ENCODE data around the gene MIS18A. TPM values are rescaled to one million over a fixed set of nuclear protein-coding genes. Genes with fewer than 3 reads are reported as not detected.
"Not testable (repeated sequence)": the region's sequence is repeated elsewhere in the genome, so short reads cannot be mapped to it uniquely, and the experiment has no call there.

MIS18A gene, protein sequence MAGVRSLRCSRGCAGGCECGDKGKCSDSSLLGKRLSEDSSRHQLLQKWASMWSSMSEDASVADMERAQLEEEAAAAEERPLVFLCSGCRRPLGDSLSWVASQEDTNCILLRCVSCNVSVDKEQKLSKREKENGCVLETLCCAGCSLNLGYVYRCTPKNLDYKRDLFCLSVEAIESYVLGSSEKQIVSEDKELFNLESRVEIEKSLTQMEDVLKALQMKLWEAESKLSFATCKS
- total RNA-seq (2014; rRNA removed; shearing (Covaris generic)): 37.8 and 38.3 TPM in 2 replicates

- DNase-seq (ENCODE audit: low spot score): peak; percentile 89
Observed at GRCh38 chr21:32278518-32279376, at the start of gene MIS18A. Gene MIS18A (minus strand): TSS chr21:32279049. CDS start chr21:32279014, 35 bp downstream.

GRCh38 chr21:32328595-32328994 is 49.7 kb upstream of the MIS18A start:
- DNase-seq (ENCODE audit: low spot score): no peak

- no peak for DNase-seq (ENCODE audit: low spot score)
Observed at GRCh38 chr21:32325706-32326105, 46.9 kb upstream of the MIS18A start.

DNA sequence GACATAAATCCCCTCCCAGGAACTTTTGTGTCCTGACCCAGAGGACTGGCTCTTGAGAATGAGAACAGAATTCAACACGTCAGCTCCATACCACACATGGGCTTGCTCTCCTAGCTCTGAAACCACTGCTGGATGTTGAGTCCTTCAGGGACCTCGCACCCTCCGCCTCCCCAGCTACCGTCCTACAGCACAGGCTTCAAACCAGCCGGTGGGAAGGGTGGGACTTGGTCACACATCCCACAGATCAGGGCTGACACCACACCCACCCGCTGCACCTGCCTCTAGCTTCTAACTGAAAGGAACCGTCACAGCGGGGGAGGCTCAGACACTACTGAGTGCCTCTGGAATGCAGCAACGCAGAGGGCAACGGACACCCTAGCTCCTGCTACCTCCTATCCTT is 43.8 kb upstream of the MIS18A start:
- no peak for DNase-seq (ENCODE audit: low spot score)

- DNase-seq (ENCODE audit: low spot score): no peak
Observed at GRCh38 chr21:32322103-32322502, 43.3 kb upstream of the MIS18A start.

GRCh38 chr21:32321480-32321879 is 42.6 kb upstream of the MIS18A start:
- DNase-seq (ENCODE audit: low spot score): no peak

DNA sequence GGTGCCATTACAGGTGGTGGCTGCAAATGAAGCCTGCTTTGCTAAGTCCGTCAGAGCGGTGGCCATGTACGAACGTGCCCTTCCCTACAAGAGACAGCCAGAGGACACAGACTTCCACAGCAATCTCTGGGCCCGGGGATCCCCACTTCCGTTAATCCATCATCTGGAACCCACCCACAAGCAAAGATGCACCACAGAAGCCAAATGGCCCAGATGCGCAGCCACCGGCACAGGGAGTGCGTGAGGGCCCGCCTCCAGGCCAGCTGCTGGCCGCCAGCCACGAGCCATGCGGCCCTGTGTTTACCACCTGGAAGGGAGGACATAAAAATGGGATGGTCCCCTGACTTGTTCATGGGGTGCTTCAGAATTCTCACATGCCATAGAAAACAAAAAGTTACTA is 41.9 kb upstream of the MIS18A start:
- DNase-seq (ENCODE audit: low spot score): no peak

- DNase-seq (ENCODE audit: low spot score): no peak
Observed at GRCh38 chr21:32320059-32320458, 41.2 kb upstream of the MIS18A start.

- DNase-seq (ENCODE audit: low spot score): no peak
Observed at GRCh38 chr21:32319012-32319411, 40.2 kb upstream of the MIS18A start.

- DNase-seq (ENCODE audit: low spot score): no peak
Observed at GRCh38 chr21:32317726-32318125, 38.9 kb upstream of the MIS18A start.

- DNase-seq (ENCODE audit: low spot score): no peak
Observed at GRCh38 chr21:32316361-32317215, 37.7 kb upstream of the MIS18A start.

DNA sequence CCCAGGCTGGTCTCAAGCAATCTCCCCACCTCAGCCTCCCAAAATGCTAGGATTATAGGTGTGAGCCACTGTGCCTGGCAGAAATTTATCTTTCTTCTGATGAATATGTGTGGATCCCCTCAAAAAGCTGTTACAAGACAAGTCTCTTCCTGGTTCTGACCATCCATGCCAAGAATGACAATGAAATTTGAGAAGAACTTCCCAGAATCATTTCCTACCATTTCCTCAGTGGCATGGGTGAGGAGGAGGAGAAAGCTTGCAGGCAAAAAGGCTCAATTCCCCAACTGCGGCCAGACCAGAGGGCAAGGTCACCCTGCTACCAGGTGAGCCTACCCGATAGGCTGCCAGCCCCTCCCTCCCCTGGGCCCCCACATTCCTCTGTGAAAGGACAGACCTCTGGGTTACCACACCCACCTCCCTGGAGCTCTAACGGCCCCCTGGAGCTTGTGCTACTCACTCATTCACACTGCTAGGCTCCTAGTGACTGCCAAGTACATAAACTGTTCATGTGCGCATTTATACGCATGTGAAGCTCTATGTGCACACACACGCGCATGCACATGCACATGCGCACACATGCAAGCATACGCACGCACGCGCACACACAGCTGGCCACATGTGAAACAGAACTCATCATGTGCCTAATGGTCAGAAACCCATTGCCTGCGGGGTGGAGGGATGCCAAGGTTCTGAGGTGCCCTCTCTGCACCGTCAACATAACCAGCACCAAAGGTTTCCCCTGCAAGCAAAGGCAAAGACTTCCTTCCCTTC is 36.8 kb upstream of the MIS18A start:
- DNase-seq (ENCODE audit: low spot score): no peak

GRCh38 chr21:32314806-32315205 is 36.0 kb upstream of the MIS18A start:
- DNase-seq (ENCODE audit: low spot score): no peak

DNA sequence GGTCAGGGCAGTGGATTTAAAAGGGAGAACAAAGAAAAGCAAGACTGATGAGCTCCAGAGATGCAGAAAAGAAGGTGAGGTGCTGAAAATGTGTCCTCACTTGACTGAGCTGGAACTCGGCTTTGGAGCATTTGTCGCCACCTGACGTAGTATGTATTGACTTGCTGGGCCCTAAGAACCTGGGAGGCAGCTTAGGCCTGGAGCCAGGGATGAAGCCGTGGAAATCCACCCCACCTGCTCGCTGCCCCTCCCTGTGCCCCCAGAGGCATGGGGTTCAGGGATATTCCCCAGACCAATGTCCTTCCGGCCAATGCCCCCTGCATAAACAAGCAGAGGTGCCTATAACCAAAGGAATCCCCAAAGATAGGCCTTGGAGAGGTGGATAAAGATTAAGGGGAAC is 34.1 kb upstream of the MIS18A start:
- no peak for DNase-seq (ENCODE audit: low spot score)

GRCh38 chr21:32312326-32312725 is 33.5 kb upstream of the MIS18A start:
- no peak for DNase-seq (ENCODE audit: low spot score)

GRCh38 chr21:32311621-32312020 is 32.8 kb upstream of the MIS18A start:
- DNase-seq (ENCODE audit: low spot score): no peak

DNA sequence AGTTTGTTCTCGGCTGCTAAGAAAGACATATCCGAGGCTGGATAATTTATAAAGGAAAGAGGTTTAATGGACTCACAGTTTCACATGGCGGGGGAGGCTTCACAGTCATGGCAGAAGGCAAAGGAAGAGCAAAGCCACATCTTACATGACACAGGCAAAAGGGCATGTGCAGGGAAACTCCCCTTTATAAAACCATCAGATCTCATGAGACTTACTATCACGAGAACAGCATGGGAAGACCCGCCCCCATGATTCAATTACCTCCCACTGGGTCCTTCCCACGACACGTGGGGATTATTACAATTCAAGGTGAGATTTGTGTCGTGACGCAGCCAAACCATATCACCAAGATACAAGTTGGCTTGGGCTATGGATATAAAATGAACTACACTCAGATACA is 32.1 kb upstream of the MIS18A start:
- DNase-seq (ENCODE audit: low spot score): not testable (repeated sequence)

DNA sequence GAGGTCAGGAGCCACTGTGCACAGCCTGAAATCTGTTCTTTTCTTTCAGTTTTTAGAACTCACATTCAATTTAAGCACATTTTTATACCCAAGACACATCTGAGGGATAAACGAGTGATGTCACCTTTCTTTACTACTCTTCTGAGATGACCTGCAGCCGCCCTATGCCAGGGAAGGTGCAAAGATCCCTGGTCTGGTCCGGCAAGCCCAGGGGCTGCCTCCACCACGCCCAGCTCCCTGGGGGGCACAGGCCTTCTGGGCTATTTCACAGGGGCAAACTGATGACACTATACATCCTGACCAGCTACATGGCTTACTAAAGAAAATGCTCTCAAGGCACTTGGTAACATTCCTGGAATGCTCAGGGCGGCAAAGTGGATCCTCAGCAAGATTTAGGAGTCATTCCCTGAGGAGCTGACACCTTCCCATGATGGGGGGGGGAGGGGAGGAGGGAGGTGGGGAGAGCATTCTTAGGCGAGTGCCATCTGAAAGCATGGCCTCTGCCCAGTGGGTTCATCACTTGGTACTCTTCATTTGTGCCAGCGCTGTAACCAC is 31.1 kb upstream of the MIS18A start:
- no peak for DNase-seq (ENCODE audit: low spot score)

GRCh38 chr21:32308696-32309095 is 29.8 kb upstream of the MIS18A start:
- no peak for DNase-seq (ENCODE audit: low spot score)

GRCh38 chr21:32307706-32308105 is 28.9 kb upstream of the MIS18A start:
- DNase-seq (ENCODE audit: low spot score): no peak
